ENCODE measurements around the gene OPA3. TPM values are rescaled to one million over a fixed set of nuclear protein-coding genes. Genes with fewer than 3 reads are reported as not detected.

Gene OPA3
- total and polyA plus RNA-seq, 10 of the 15 experiments (the other 5 are each of a cell fraction or from before 2014, with no cell fraction given), result 2.2 to 24.3 (median 13.3) TPM

DNA sequence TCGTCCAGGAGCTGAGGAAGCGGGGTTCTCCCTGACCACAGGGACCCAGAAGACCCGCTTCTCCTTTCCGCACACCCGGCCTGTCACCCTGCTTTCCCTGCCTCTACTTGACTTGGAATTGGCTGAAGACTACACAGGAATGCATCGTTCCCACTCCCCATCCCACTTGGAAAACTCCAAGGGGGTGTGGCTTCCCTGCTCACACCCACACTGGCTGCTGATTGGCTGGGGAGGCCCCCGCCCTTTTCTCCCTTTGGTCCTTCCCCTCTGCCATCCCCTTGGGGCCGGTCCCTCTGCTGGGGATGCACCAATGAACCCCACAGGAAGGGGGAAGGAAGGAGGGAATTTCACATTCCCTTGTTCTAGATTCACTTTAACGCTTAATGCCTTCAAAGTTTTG is 58.5 kb downstream of the OPA3 start (continued):
- TF ChIP-seq EED (IDR thresholded peaks at IDR 0.05; ENCODE audit: low read depth) (peak; percentile 45), SREBF1 (IDR thresholded peaks at IDR 0.05; ENCODE audit: low read length) (no peak), REST (IDR thresholded peaks at IDR 0.05; ENCODE audit: low read depth, low read length) (no peak)

DNA sequence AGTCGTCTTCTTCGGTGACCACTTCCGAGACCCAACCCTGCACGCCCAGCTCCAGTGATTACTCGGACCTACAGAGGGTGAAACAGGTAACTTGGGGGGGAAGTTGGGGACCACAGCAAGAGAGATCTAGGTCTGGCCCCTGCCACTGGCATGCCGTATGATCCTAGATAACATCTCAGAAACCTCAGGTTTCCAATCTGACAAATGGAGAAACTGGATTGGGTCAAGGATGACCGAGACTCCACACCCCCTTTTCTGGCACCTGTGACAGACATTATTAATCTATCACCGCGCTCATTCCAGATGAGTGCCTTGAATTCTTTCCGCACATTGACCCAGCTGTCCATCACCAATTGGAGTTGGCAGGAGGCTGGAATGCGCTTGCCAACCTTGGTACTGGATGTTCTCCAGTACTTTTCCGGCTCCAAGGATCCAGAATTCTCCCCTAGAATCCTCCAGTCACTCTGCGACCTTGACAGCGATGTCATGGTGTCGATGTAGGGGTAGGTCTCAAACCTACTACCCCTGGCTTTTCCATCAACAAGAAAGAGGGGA is 60.0 kb downstream of the OPA3 start:
- POLR2A ChIA-PET, result interaction anchor here (0.6 kb wide), 1 partner anchor 114 kb away, joined by 3 read pairs; the partner anchor contains the start of gene EML2
- WGBS (ENCODE audit: insufficient coverage, insufficient replicate concordance, low lambda C conversion rate, missing lambda C conversion rate), result 95% methylated on average over 15 of the region's 15 CpGs
- Histone ChIP-seq H3K27me3 (replicated peaks in 1 of 2; ENCODE audit: control insufficient read depth in 2 of 2, insufficient read depth in 2 of 2, low read length in 1 of 2) (no peaks in the 10 kb centered on the region), H3K4me2 (ENCODE audit: control insufficient read depth, insufficient read depth) (no peak overlapping the region), H2AFZ (ENCODE audit: control insufficient read depth, low read depth, low read length) (no peak overlapping the region), H3K36me3 (ENCODE audit: control insufficient read depth in 2 of 2, insufficient read depth in 2 of 2, low read length in 1 of 2) (peaks cover 34 to 39% of the 10 kb centered on the region in 2 experiments), H3K9me3 (replicated peaks; ENCODE audit: control insufficient read depth, insufficient read depth, low read length) (no peaks in the 10 kb centered on the region), H3K27ac (ENCODE audit: control insufficient read depth, insufficient read depth) (no peak overlapping the region), H3K9ac (ENCODE audit: control insufficient read depth, insufficient read depth, low read length) (no peak overlapping the region), H3K4me1 (ENCODE audit: control insufficient read depth, insufficient read depth, low read length) (peaks cover 10% of the 10 kb centered on the region; the same call in 1 of the 2 replicates), H4K20me1 (ENCODE audit: control insufficient read depth, insufficient read depth) (peaks cover 5% of the 10 kb centered on the region), H3K79me2 (ENCODE audit: control insufficient read depth, insufficient read depth, low read length) (no peaks in the 10 kb centered on the region), H3K4me3 (no peak overlapping the region)
- RAD21 ChIA-PET (ENCODE audit: unreplicated experiment), result interaction anchor here (0.9 kb wide), 1 partner anchor 46 kb away, joined by 3 read pairs; no protein-coding TSS in a partner anchor
- no peak for ATAC-seq
- SMC1A ChIA-PET (ENCODE audit: uncharacterized antibody, unreplicated experiment), result interaction anchor here (0.9 to 1.1 kb wide), 2 partner anchors 12 to 33 kb away, joined by 3 read pairs; no protein-coding TSS in a partner anchor
- FAIRE-seq, result no peak
- no TSS peak for BruUV-seq (replicated peaks)
- in situ Hi-C loops (cut with MboI), result loop anchor here (10.0 kb wide), 1 partner anchor 120 kb away; no protein-coding TSS in a partner anchor
- no peak for TF ChIP-seq MTA3 (IDR thresholded peaks at IDR 0.05; ENCODE audit: borderline replicate concordance, low read length)
- TF ChIP-seq, protein P1, sequence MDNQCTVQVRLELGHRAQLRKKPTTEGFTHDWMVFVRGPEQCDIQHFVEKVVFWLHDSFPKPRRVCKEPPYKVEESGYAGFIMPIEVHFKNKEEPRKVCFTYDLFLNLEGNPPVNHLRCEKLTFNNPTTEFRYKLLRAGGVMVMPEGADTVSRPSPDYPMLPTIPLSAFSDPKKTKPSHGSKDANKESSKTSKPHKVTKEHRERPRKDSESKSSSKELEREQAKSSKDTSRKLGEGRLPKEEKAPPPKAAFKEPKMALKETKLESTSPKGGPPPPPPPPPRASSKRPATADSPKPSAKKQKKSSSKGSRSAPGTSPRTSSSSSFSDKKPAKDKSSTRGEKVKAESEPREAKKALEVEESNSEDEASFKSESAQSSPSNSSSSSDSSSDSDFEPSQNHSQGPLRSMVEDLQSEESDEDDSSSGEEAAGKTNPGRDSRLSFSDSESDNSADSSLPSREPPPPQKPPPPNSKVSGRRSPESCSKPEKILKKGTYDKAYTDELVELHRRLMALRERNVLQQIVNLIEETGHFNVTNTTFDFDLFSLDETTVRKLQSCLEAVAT (IDR thresholded peaks at IDR 0.05), result peak; percentile 68
- intact Hi-C loops (cut with micrococcal nuclease; ENCODE audit: unreplicated experiment), result loop anchor here (5.0 kb wide), 1 partner anchor 38 kb away; no protein-coding TSS in a partner anchor
- CTCF ChIA-PET, result interaction anchor here (0.8 to 3.0 kb wide), 4 partner anchors 33 to 119 kb away, joined by 4 to 11 read pairs (median 5); no protein-coding TSS in a partner anchor
- DNase-seq (ENCODE audit: low read depth, low spot score), result no peak

All from GM12878 (cell line).